Omental fat pad (tissue), 4 donors: ENCODE measurements around the gene RABEP2. TPM values are rescaled to one million over a fixed set of nuclear protein-coding genes. Genes with fewer than 3 reads are reported as not detected.
"Not testable (repeated sequence)": the region's sequence is repeated elsewhere in the genome, so short reads cannot be mapped to it uniquely, and the experiment has no call there.

Source experiments
- ATAC-seq: fragments of 150-250 bp; one replicate; pipeline ENCODE4 v1.9.1; 2016; ENCODE audit warnings: mild to moderate bottlenecking, moderate library complexity; ENCODE audit not compliant: low FRiP score
- DNase-seq: peaks from one replicate; pipeline ENCODE4 v3.0.0-alpha.2; 2019; ENCODE audit warnings: low spot score
- total RNA-seq, 4 donors: library from RNA; depleted of rRNA; stranded (reverse); fragments of >200 nt; gene quantifications; one replicate each; pipeline ENCODE4 v1.1.0, GENCODE V29; 2016
- TF ChIP-seq, protein P1 (sequence below), 3 donors: fragments of 450-650 bp; IDR thresholded peaks; one replicate each; pipeline ENCODE4 v1.5.1; 2016 to 2017; ENCODE audit warnings: antibody characterized with exemption in 3 of 3, mild to moderate bottlenecking in 3 of 3, moderate library complexity in 2 of 3

The RABEP2 gene
- total RNA-seq, 4 donors from 2014 or later: 10.1 to 21.7 (median 17.0) TPM

DNA sequence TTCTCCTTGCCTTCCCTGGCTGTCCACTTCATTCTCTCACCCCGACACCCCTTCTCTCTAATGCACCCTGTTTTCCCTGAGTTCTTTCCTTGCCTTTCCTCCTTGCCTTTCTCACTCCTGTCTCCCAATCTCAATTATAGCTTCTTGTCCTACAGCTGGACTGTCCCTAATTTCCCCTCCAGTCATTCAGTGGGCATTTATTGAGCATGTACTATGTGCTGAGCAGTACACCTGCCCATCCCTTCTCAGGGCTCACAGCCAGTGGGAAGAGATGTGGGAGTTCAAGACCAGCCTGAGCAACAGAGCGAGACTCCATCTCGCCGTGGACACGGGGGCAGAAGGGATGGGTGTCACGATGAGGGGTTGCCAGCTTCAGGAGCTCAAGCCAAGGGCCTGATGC, 41.0 kb downstream of the RABEP2 start:
- DNase-seq: no peak
- TF ChIP-seq, protein P1, sequence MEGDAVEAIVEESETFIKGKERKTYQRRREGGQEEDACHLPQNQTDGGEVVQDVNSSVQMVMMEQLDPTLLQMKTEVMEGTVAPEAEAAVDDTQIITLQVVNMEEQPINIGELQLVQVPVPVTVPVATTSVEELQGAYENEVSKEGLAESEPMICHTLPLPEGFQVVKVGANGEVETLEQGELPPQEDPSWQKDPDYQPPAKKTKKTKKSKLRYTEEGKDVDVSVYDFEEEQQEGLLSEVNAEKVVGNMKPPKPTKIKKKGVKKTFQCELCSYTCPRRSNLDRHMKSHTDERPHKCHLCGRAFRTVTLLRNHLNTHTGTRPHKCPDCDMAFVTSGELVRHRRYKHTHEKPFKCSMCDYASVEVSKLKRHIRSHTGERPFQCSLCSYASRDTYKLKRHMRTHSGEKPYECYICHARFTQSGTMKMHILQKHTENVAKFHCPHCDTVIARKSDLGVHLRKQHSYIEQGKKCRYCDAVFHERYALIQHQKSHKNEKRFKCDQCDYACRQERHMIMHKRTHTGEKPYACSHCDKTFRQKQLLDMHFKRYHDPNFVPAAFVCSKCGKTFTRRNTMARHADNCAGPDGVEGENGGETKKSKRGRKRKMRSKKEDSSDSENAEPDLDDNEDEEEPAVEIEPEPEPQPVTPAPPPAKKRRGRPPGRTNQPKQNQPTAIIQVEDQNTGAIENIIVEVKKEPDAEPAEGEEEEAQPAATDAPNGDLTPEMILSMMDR (IDR thresholded peaks at IDR 0.05): no peak
- no peak for ATAC-seq

DNA sequence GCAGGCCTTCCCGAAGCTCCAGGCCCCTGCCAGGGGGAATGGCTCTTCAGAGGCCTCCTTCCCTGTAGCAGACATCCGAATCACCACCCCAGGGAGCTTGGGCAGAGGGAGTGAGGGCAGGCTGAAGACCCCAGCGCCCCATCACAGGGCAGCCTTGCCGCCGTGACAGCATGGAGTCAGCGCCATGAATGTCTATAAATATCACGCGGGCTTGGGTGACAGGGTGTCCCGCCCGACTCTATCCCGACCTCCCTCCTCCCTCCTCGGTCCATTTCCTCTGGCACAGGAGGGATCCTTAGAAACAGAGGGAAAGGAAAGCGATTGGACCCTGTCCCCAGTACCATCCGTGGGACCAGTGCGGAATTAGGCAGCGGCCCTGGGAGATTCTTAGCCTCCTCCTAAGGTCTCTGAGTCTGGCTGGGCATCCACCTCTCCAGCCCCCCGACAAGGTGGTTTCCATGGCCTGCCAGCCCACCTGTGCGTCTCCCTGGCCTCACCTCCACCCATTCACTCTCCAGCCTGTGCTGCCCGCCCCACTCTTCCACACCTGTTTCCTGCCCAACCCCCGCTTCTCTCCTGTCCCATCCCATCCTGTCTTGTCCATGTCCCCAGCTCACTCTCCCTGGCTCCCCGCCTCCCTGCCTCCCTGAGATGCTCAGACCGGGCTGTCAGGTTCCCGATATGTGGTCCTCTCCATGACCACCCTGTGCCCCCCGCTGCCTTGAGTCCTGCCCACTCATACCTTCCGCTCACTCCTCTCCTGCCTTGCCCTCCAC, 41.6 kb downstream of the RABEP2 start:
- no peak for ATAC-seq
- no peak for DNase-seq
- TF ChIP-seq, protein P1 (IDR thresholded peaks at IDR 0.05): no peak

DNA sequence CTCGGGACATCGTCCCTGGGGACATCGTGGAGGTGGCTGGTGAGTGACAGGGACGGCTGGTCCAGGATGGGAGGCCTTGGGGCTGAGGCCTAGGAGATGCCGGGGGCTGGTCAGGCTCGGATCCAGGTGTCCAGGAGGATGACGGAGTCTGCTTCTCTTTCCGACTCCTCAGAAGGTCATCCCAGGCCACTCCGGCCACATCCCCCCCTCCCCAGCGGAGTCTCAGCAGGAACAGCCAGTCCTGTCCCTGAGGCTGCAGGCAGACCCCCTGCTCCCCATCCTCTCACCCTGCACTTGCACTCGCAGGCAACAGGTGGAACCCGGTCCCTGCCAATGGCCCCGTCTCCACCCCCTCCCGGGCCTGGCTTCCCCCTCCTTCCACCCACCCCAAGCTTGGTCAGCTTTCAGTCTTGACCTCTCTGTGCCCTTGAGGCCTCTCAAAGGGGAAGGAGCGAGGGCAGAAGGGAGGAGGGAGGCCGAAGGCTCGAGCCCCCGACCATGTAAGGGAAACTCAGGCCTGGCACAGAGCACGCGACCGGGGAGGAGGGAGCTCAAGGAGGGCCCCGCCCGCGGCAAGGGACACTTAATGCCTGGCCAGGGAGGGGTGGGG, 42.4 kb downstream of the RABEP2 start:
- TF ChIP-seq, protein P1 (IDR thresholded peaks at IDR 0.05): no peak
- DNase-seq (no peak), ATAC-seq (no peak)

DNA sequence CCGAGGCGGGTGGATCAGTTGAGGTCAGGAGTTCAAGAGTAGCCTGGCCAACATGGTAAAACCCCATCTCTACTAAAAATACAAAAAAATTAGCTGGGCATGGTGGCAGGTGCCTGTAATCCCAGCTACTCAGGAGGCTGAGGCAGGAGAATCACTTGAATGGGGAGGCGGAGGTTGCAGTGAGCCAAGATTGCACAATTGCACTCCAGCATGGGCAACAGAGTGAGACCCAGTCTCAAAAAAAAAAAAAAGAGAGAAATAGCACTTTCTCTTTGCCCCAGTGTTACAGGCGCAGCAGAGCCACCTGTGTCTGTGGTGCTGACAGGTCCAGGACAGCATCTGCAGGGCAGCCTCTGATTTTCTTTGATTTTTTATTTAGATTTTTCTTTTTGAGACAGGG, 43.5 kb downstream of the RABEP2 start:
- ATAC-seq, DNase-seq: not testable (repeated sequence)

DNA sequence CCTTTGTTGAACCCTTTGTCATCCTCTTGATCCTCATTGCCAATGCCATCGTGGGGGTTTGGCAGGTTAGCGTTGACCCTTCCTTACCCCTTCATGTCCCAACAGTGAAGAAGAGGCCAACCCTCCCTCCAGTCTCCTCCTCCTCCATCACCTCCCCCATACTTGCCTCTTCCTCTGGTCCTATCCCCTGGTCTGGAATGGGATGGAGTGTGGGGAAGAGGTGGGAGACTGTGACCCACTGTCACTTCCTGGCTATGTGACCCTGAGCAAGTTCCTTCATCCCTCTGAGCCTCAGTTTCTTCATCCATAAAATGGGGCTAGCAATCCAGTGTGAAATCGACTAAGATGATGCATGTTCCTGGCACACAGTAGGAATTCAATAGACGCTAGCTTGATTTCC, 44.1 kb downstream of the RABEP2 start:
- DNase-seq: no peak
- no peak for ATAC-seq
- TF ChIP-seq, protein P1 (IDR thresholded peaks at IDR 0.05): no peak

DNA sequence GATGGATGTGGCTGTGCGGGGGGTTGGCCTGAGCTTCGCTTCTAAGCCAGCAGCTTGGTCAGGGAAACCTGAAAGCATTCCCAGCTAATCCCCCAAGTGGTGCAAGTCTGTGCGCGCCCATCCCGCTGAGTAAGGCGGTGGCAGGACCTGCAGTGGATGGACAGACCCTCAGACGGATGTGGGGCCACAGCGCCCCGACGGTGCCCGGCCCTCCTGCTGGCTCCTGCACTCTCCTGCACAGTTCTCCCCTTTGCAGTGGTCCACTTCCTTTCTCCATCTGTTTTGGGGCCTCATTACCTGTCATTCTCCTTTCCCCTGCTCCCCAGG, 44.5 kb downstream of the RABEP2 start:
- DNase-seq (no peak), ATAC-seq (no peak)
- TF ChIP-seq, protein P1 (IDR thresholded peaks at IDR 0.05): no peak

DNA sequence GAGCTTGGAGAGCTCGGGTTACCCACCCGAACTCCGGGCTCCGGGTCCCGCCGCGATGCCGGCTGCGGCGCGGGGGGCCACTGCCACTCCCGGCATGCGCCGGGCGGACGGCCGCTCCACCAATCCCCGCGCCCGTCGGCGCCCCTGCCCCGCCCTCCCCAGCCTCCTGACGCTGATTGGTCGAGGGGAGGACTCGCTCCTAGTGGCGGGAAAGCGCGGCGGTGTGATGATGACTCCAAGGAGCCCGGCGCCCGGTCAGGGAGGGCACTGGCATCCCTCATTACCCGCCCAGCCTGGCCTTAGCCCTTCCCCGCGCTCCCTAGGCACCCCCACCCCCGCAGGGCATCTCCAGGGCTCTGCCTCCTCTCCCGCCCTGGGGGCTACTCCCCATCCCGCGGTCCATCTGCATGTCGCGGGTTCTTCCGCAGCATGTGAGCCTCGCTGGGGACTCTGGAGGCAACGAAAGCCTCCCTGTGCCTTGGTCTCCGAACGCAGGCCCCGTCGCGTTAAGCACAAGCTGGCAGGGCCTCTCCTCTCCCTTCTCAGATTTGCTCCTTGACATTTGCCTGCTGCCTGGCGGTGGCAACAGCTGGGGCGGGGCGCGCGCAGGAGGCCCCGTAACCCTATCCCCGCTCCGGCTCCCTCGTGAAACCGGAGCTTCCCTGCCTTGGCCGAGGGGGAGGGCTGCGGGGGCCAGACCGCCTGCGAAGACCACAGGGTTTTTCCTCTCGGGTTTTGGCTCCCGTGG, 45.0 kb downstream of the RABEP2 start:
- ATAC-seq: peak; percentile 96
- TF ChIP-seq, protein P1 (IDR thresholded peaks at IDR 0.05): no peak
- DNase-seq: peak; percentile 73
